Activated CD4-positive, alpha-beta T cell treated with anti-CD3 and anti-CD28 coated beads, Interleukin-2, Interleukin-4, amounts not matched to agents 100 ng/mL and 50 ng/mL, durations not matched to agents 16 hours and 8 hours (primary cell): ENCODE data around the gene DUXA.
A peak's percentile ranks its signal among the peaks of the same experiment; 100 is the strongest.
"Not testable (repeated sequence)": the region's sequence is repeated elsewhere in the genome, so short reads cannot be mapped to it uniquely, and the experiment has no call there.

ENCODE experiments used
- DNase-seq: peaks from one replicate; pipeline ENCODE4 v3.0.0-alpha.2; 2020; ENCODE audit warnings: low spot score

The DUXA gene

DNA sequence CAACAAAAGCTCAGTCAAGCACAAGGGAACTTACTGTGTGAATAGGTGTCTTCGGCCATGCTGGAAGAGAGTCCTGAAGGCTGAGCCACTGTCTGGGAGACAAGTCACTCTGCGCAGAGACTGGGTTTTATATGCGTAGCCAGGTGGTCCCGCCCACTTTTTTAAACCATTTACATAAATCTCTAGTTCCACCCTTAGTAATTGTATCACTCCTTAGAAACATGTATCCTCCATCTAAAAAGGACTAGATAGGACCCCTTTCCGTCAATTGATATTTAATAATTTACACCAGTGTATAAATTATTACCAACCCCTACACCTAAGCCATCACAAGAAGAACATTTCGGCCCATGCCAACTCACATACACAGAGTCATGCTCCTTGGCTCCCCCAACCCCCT, at the start of gene DUXA:
Gene DUXA (minus strand): TSS at position 101 of the 400 bp plus-strand sequence. CDS start 42 bp downstream, at position 59.
- DNase-seq: no peak

- no peak for DNase-seq
Observed at GRCh38 chr19:57212109-57212508, 44.8 kb upstream of the DUXA start.

- DNase-seq: no peak
Observed at GRCh38 chr19:57210381-57210780, 43.1 kb upstream of the DUXA start.

DNA sequence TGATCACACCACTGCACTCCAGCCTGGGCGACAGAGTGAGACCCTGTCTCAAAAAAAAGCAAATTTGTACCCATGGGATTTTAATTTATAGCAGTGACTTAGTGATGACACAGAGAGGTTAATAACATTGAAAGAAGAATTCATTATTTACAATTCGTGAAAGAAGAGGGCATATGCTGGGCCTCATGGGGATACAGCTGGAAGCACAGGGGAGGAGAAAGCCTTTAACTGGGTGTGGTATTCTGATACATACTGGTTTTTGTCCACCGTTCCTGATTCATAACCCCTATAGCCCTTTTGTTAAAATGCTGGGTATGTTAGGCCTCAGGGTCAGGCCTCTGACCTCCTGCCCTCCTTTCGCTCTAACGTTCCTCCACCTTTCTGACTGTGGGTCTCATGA, 34.9 kb upstream of the DUXA start:
- DNase-seq: no peak

DNA sequence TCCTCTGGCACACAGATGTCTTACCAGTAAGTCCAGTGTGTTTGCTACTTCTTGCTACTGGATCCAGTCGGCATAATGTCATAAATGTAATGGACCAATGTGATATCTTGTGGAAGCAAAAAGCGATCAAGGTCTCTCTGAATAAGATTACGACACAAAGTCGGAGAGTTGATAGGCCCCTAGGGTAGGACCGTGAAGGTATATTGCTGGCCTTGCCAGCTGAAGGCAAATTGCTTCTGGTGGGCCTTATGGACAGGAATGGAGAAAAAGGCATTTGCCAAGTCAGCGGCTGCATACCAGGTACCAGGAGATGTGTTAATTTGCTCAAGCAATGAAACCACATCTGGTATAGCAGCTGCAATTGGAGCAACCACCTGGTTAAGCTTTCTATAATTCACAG, 30.6 kb upstream of the DUXA start:
- not testable (repeated sequence) for DNase-seq

DNA sequence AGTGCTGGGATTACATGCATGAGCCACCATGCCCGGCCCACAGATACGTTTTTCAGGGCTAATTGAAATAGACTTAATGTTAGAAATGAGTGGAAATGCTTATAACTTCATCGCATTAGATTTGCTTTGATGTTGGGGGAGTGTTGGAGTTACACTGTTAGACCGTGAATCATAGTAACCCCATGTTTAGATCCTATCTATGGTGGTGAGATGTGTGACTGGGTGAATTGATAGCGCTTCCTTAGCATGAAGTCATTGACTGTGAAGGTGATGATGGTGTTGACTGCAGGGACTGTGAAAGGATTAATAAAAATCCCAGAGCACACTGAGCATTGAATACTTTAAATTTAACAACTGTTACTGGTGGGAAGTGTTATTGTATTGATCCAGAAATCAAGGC, 25.7 kb upstream of the DUXA start:
- no peak for DNase-seq

GRCh38 chr19:57192077-57192420, 24.8 kb upstream of the DUXA start:
- no peak for DNase-seq

DNA sequence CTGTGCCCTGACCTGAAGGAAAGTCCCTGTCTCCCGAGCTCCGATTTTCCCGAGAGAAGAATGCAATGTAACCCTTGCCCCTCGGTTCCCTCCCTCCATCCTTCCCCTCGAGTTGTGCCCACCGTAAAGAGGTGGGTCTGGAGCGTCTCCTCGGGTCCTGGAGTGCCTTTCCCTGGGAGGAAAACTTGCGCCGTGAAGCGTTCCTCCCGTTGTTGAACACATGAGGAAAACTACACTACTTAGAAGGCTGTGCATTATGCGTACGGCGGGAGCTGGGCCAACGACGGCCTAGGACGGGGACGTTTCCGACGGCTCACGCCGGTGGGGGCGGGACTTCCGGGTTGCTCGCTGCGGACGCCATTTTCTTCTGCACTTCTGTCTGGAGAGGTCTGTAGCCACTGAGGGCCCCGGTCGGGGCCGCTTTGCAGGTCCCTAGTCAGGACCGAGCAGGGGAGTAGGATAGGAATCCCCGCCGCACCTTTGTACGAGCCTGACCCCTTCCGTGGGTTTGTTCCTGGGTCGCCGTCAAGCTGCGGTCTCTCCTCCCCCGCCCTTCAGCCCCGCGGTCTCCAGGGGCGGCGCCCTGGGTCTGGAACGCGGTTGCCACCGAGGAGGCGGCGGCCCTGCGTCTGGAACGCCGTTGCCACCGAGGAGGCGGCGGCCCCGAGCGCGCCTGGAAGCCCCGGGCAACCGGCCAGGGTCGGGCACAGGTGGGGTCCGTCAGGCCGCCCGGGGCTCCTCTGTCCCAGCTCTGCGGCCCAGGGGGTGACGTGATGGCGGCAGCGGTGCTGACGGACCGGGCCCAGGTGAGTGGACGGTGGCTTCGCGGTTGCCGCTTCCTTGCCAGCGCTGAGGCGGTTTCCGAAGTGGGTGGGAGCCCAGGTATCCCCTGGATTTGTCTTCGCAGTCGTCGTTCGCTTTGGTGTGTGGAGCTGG, 24.1 kb upstream of the DUXA start, which contains the start of gene ZNF264:
Gene ZNF264 (plus strand): TSS at position 360 of the 936 bp plus-strand sequence. CDS start 414 bp downstream, at position 774.
- DNase-seq: peak; percentile 89

DNA sequence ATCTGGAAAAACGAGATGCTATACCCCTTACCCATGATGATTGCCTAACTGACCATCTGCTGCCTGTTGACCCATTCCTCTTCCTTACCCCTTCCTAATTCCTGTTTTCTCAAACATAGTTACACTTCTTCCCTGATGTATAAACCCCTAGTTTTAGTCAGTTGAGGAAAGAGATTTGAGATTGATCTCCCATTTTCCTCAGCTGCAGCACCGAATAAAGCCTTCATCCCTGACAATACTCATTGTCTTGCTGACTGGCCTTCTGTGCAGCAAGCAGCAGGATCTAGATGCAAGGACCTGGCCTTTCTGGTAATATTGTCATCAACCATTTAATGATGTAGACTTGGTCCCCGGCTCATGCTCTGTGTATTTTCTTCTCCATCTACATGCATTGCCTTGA, 23.0 kb upstream of the DUXA start:
- no peak for DNase-seq

- no peak for DNase-seq
Observed at GRCh38 chr19:57171551-57172081, 4.3 kb upstream of the DUXA start.

- DNase-seq: no peak
Observed at GRCh38 chr19:57165846-57166245, 1.4 kb downstream of the DUXA start.

- no peak for DNase-seq
Observed at GRCh38 chr19:57161985-57162539, 5.2 kb downstream of the DUXA start.

DNA sequence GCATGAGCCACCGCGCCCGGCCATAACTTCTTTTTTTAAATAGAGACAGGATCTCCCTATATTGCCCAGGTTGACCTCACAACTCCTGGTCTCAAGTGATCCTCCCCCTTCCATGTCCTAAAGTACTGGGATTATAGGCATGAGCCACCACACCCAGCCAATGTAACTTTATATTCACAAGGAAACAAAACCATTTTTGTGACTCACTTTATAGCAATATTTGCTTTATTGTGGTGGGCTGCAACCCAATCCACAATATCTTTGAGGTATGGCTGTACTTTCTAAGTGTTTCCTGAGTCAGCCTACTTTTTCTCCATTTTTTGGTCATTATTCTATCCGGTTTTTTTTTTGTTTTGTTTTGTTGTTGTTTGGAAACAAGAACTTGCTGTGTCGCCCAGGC, 14.4 kb downstream of the DUXA start:
- DNase-seq: no peak

DNA sequence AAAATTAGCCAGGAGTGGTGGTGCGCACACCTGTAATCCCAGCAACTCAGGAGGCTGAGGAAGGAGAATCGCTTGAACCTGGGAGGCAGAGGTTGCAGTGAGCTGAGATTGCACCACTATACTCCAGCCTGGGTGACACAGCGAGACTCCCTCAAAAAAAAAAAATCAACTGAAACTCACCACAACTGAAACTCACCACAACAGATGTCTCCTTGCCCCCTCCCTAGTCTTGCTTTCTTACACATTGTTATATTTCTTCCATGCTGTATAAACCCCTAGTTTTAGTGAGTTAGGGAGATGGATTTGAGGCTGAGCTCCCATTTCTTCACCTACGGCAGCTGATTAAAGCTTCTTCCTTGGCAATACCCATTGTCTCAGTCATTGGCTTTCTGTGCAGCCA, 25.6 kb downstream of the DUXA start:
- no peak for DNase-seq

DNA sequence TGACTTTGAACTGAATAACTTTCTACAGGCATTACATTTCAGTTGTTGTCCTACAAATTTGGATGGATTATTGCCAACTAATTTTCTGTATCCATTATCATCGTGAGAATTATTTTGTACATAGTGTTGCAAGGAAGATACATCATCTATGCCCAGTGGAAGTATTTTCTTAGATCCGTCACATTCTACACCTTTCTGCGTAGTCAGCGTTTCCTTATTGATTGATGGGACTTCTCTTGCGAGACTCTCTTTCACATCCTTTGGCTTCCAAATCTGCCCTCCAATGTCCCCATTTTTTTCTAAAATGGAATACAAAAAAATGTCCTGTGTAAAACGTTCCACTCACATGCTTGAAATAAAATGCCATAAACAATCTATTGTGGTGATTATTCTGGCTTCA, 31.5 kb downstream of the DUXA start:
- DNase-seq: no peak

DNA sequence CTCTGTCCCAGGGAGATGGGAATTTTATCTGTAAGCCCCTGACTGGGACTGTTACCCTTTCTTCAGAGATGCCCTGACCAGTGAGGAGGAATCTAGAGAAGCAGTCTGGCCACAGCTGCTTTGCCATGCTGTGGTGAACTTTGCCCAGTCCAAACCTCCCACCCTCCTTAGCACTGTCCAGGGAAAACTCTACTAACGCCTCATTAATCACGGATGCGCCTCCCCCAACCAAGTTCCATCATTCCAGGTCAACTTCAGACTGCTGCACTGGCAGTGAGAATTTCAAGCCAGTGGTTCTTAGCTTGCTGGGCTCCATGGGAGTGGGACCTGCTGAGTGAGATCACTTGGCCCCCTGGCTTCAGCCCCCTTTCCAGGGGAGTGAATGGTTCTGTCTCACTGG, 39.9 kb downstream of the DUXA start:
- DNase-seq: not testable (repeated sequence)

GRCh38 chr19:57123882-57124281, 43.4 kb downstream of the DUXA start:
- DNase-seq: no peak

DNA sequence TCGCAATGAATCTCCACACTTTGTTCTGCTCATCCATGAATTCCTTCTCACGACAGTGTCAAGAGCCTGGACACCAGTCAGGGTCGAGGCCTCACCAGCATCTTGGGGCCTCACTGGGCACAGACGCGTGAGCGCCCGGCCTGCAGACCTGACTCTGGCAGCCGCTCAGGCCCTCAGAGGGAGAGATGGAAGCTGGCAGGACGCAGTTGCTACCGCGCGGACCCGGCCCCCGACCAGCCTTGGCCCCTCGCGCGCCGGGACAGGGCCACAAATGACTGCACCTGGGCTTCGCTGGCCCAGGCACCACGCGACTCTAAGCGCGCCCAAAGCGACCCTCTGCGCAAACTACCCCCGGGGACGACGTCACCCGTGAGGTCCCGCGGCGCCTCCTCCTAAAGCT, 48.4 kb downstream of the DUXA start:
- no peak for DNase-seq

GRCh38 chr19:57113501-57113900, 53.8 kb downstream of the DUXA start:
- not testable (repeated sequence) for DNase-seq

GRCh38 chr19:57111329-57111644, 56.0 kb downstream of the DUXA start:
- no peak for DNase-seq

DNA sequence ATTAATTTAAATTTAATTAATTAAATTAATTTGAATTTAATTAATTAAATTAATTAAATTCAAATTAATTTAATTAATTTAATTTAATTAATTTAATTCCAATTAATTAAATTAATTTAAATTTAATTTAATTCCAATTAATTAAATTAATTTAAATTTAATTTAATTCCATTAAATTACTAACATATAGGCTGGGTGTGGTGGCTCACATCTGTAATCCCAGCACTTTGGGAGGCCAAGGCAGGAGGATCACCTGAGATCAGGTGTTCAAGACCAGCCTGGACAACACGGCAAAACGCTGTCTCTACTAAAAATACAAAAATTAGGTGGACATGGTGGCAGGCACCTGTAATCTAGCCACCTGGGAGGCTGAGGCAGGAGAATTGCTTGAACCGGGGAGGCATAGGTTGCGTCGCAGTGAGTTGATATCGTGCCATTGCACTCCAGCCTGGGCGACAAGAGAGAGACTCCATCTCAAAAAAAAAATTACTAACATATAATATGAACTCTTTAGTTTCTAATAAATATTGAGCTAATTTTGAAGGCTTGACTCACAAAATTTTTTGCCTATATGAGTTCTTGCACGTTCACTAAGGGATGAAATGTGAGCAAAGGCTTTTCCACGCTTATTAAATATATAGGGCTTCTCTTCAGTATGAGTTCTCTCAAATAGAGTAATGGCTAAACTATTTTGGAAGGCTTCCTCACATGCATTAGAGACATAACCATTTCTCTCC, 56.5 kb downstream of the DUXA start:
- no peak for DNase-seq

DNA sequence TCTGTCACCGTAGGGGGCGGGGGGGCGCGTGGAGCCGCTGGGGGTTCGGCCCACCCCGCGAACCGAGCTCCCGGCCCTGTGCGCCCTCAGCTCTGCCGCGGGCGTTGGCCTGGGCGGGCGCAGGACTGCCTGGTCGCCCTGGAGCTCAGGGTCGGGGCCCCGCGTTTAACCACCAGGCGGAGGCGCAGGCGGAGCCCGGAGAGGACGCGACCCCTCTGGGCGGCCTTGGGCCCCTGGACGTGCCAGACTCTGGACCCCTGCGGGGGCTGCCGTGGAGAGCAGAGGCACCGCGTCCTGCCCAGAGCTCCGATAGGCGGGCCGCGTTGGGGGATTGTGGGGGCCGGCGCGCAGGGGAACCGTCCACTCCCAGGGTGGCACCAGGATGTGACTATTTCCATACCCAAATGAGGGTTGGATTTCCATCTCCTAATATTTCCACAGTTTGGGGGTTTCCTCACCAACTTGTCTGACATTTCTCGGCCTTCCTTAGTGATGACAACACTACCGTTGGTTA, 60.5 kb downstream of the DUXA start:
- DNase-seq: no peak
